Stimulated activated CD8-positive, alpha-beta memory T cell treated with anti-CD3 and anti-CD28 coated beads, Interleukin-4, amount 100 ng/mL, for 48 hours (primary cell): ENCODE measurements around the gene LRP1-AS.

Source experiments
- DNase-seq: peaks from one replicate; pipeline ENCODE4 v3.0.0-alpha.2; 2020

LRP1-AS gene

GRCh38 chr12:57096099-57096572, 51.3 kb downstream of the LRP1-AS start:
- DNase-seq = no peak

DNA sequence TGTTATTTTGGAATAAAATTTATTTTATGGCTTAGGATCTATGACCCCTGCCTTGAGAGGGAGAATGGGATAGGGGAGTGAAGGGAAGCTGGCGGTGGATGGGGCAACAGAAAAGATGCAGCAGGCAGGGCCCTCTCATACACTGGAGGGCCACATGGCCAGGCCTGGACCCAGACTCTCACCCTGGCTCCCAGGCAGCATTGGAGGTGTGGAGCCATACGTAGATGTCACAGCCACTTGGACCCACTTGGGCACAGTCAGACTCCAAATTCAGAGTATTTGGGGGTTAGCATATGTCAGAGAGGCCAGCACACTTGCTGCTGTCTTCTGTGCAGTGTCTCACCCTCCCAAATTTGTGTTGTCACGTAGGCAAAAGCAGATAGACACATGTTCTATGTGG, 52.0 kb downstream of the LRP1-AS start:
- no peak for DNase-seq
